GM08714 (cell line): ENCODE measurements around the gene EFTUD2.

ENCODE experiments used
- H3K4me3 ChIP-seq: fragments of 200-500 bp; sonication (Bioruptor generic); 2 replicates; pipeline ENCODE4 v1.5.1; 2014; ENCODE audit warnings: mild to moderate bottlenecking, low read length, inconsistent platforms
- ZNF274 ChIP-seq: IDR thresholded peaks from 2 replicates; pipeline ENCODE4 v1.6.1; 2012; ENCODE audit warnings: mild to moderate bottlenecking, low read depth, low read length

EFTUD2 gene

GRCh38 chr17:44808156-44808555 is 91.1 kb downstream of the EFTUD2 start:
- no peak for TF ChIP-seq ZNF274
- no peak overlapping the region for H3K4me3 ChIP-seq

- TF ChIP-seq ZNF274, result no peak
- no peak overlapping the region for H3K4me3 ChIP-seq
These were observed 91.5 kb downstream of the EFTUD2 start for GRCh38 chr17:44807817-44808155.

GRCh38 chr17:44807093-44807816 is 92.0 kb downstream of the EFTUD2 start:
- H3K4me3 ChIP-seq, result no peak overlapping the region
- no peak for TF ChIP-seq ZNF274

- TF ChIP-seq ZNF274, result no peak
- H3K4me3 ChIP-seq, result no peak overlapping the region
These were observed 94.7 kb downstream of the EFTUD2 start for GRCh38 chr17:44804302-44805089.

GRCh38 chr17:44801880-44802279 is 97.4 kb downstream of the EFTUD2 start:
- H3K4me3 ChIP-seq, result no peak overlapping the region
- no peak for TF ChIP-seq ZNF274
